ENCODE results near the gene GPR149.
"Not testable (repeated sequence)": the region's sequence is repeated elsewhere in the genome, so short reads cannot be mapped to it uniquely, and the experiment has no call there.

GPR149 gene

GRCh38 chr3:154430014-154430413 is at the start of gene GPR149:
Gene GPR149, minus strand, starts transcription at chr3:154430190. Its CDS starts 575 bp downstream, at chr3:154429615.
- Histone ChIP-seq H3K4me3 (ENCODE audit: low read length) (peak within 1 kb of the TSS; percentile 47), H3K36me3 (ENCODE audit: control insufficient read depth, insufficient read depth, low read length) (no peaks in the 10 kb centered on the region), H3K9ac (ENCODE audit: low read length) (no peak within 1 kb of the TSS), H3K27me3 (ENCODE audit: control insufficient read depth, insufficient read depth, low read length) (peaks cover 11% of the 10 kb centered on the region), H3K9me3 (ENCODE audit: control insufficient read depth, low read length) (no peaks in the 10 kb centered on the region), H3K4me1 (ENCODE audit: control insufficient read depth, insufficient read depth, low read length) (peaks cover 16% of the 10 kb centered on the region)

GRCh38 chr3:154473769-154474168 is 43.8 kb upstream of the GPR149 start:
- H3K4me3 ChIP-seq (ENCODE audit: low read length): no peak overlapping the region
- no peaks in the 10 kb centered on the region for H3K27me3 ChIP-seq (ENCODE audit: control insufficient read depth, insufficient read depth, low read length)
- H3K36me3 ChIP-seq (ENCODE audit: control insufficient read depth, insufficient read depth, low read length): no peaks in the 10 kb centered on the region
- no peaks in the 10 kb centered on the region for H3K9me3 ChIP-seq (ENCODE audit: control insufficient read depth, low read length)
- H3K9ac ChIP-seq (ENCODE audit: low read length): no peak overlapping the region
- H3K4me1 ChIP-seq (ENCODE audit: control insufficient read depth, insufficient read depth, low read length): no peaks in the 10 kb centered on the region

GRCh38 chr3:154469585-154469984 is 39.6 kb upstream of the GPR149 start:
- Histone ChIP-seq H3K36me3 (ENCODE audit: control insufficient read depth, insufficient read depth, low read length) (no peaks in the 10 kb centered on the region), H3K9me3 (ENCODE audit: control insufficient read depth, low read length) (no peaks in the 10 kb centered on the region), H3K4me3 (ENCODE audit: low read length) (no peak overlapping the region), H3K9ac (ENCODE audit: low read length) (no peak overlapping the region), H3K27me3 (ENCODE audit: control insufficient read depth, insufficient read depth, low read length) (no peaks in the 10 kb centered on the region), H3K4me1 (ENCODE audit: control insufficient read depth, insufficient read depth, low read length) (peaks cover under 1% of the 10 kb centered on the region)

- Histone ChIP-seq H3K9ac (ENCODE audit: low read length) (no peak overlapping the region), H3K27me3 (ENCODE audit: control insufficient read depth, insufficient read depth, low read length) (no peaks in the 10 kb centered on the region), H3K4me1 (ENCODE audit: control insufficient read depth, insufficient read depth, low read length) (peaks cover 5% of the 10 kb centered on the region), H3K36me3 (ENCODE audit: control insufficient read depth, insufficient read depth, low read length) (no peaks in the 10 kb centered on the region), H3K9me3 (ENCODE audit: control insufficient read depth, low read length) (no peaks in the 10 kb centered on the region), H3K4me3 (ENCODE audit: low read length) (no peak overlapping the region)
These were observed 34.6 kb upstream of the GPR149 start for GRCh38 chr3:154464440-154465190.

GRCh38 chr3:154458560-154458959 is 28.6 kb upstream of the GPR149 start:
- no peak overlapping the region for H3K9ac ChIP-seq (ENCODE audit: low read length)
- H3K4me3 ChIP-seq (ENCODE audit: low read length): no peak overlapping the region
- no peaks in the 10 kb centered on the region for H3K36me3 ChIP-seq (ENCODE audit: control insufficient read depth, insufficient read depth, low read length)
- no peaks in the 10 kb centered on the region for H3K27me3 ChIP-seq (ENCODE audit: control insufficient read depth, insufficient read depth, low read length)
- peaks cover 3% of the 10 kb centered on the region for H3K4me1 ChIP-seq (ENCODE audit: control insufficient read depth, insufficient read depth, low read length)
- H3K9me3 ChIP-seq (ENCODE audit: control insufficient read depth, low read length): no peaks in the 10 kb centered on the region

GRCh38 chr3:154439081-154439480 is 9.1 kb upstream of the GPR149 start:
- not testable (repeated sequence) for H3K36me3 ChIP-seq (ENCODE audit: control insufficient read depth, insufficient read depth, low read length); H3K4me1 ChIP-seq (ENCODE audit: control insufficient read depth, insufficient read depth, low read length); H3K27me3 ChIP-seq (ENCODE audit: control insufficient read depth, insufficient read depth, low read length); H3K9me3 ChIP-seq (ENCODE audit: control insufficient read depth, low read length); H3K9ac ChIP-seq (ENCODE audit: low read length); H3K4me3 ChIP-seq (ENCODE audit: low read length)

GRCh38 chr3:154431043-154431442 is 1.1 kb upstream of the GPR149 start:
- H3K27me3 ChIP-seq (ENCODE audit: control insufficient read depth, insufficient read depth, low read length): peaks cover 11% of the 10 kb centered on the region
- no peaks in the 10 kb centered on the region for H3K9me3 ChIP-seq (ENCODE audit: control insufficient read depth, low read length)
- H3K4me3 ChIP-seq (ENCODE audit: low read length): no peak overlapping the region
- no peak overlapping the region for H3K9ac ChIP-seq (ENCODE audit: low read length)
- peaks cover 16% of the 10 kb centered on the region for H3K4me1 ChIP-seq (ENCODE audit: control insufficient read depth, insufficient read depth, low read length)
- no peaks in the 10 kb centered on the region for H3K36me3 ChIP-seq (ENCODE audit: control insufficient read depth, insufficient read depth, low read length)

GRCh38 chr3:154428286-154429206 is 1.4 kb downstream of the GPR149 start:
- no peaks in the 10 kb centered on the region for H3K36me3 ChIP-seq (ENCODE audit: control insufficient read depth, insufficient read depth, low read length)
- H3K9me3 ChIP-seq (ENCODE audit: control insufficient read depth, low read length): no peaks in the 10 kb centered on the region
- peak overlapping the region; percentile 47 for H3K4me3 ChIP-seq (ENCODE audit: low read length)
- H3K9ac ChIP-seq (ENCODE audit: low read length): no peak overlapping the region
- H3K27me3 ChIP-seq (ENCODE audit: control insufficient read depth, insufficient read depth, low read length): peaks cover 11% of the 10 kb centered on the region
- H3K4me1 ChIP-seq (ENCODE audit: control insufficient read depth, insufficient read depth, low read length): peaks cover 16% of the 10 kb centered on the region

- Histone ChIP-seq H3K4me1 (ENCODE audit: control insufficient read depth, insufficient read depth, low read length) (peaks cover 16% of the 10 kb centered on the region), H3K9ac (ENCODE audit: low read length) (no peak overlapping the region), H3K36me3 (ENCODE audit: control insufficient read depth, insufficient read depth, low read length) (no peaks in the 10 kb centered on the region), H3K9me3 (ENCODE audit: control insufficient read depth, low read length) (no peaks in the 10 kb centered on the region), H3K27me3 (ENCODE audit: control insufficient read depth, insufficient read depth, low read length) (peaks cover 11% of the 10 kb centered on the region), H3K4me3 (ENCODE audit: low read length) (no peak overlapping the region)
These were observed 2.2 kb downstream of the GPR149 start for GRCh38 chr3:154427685-154428285.

GRCh38 chr3:154422694-154423093 is 7.3 kb downstream of the GPR149 start:
- no peaks in the 10 kb centered on the region for H3K27me3 ChIP-seq (ENCODE audit: control insufficient read depth, insufficient read depth, low read length)
- H3K4me1 ChIP-seq (ENCODE audit: control insufficient read depth, insufficient read depth, low read length): no peaks in the 10 kb centered on the region
- no peak overlapping the region for H3K9ac ChIP-seq (ENCODE audit: low read length)
- H3K36me3 ChIP-seq (ENCODE audit: control insufficient read depth, insufficient read depth, low read length): no peaks in the 10 kb centered on the region
- H3K9me3 ChIP-seq (ENCODE audit: control insufficient read depth, low read length): no peaks in the 10 kb centered on the region
- no peak overlapping the region for H3K4me3 ChIP-seq (ENCODE audit: low read length)

- H3K36me3 ChIP-seq (ENCODE audit: control insufficient read depth, insufficient read depth, low read length): no peaks in the 10 kb centered on the region
- no peaks in the 10 kb centered on the region for H3K9me3 ChIP-seq (ENCODE audit: control insufficient read depth, low read length)
- no peaks in the 10 kb centered on the region for H3K27me3 ChIP-seq (ENCODE audit: control insufficient read depth, insufficient read depth, low read length)
- H3K4me1 ChIP-seq (ENCODE audit: control insufficient read depth, insufficient read depth, low read length): no peaks in the 10 kb centered on the region
- H3K4me3 ChIP-seq (ENCODE audit: low read length): no peak overlapping the region
- H3K9ac ChIP-seq (ENCODE audit: low read length): no peak overlapping the region
These were observed 8.9 kb downstream of the GPR149 start for GRCh38 chr3:154421083-154421482.
